LHCN-M2 (cell line): Measurements from ENCODE around the gene PYGB. TPM values are rescaled to one million over a fixed set of nuclear protein-coding genes. Genes with fewer than 3 reads are reported as not detected.
A peak's percentile ranks its signal among the peaks of the same experiment; 100 is the strongest.

Experiments
- DNase-seq: peaks from one replicate; pipeline ENCODE4 v3.0.0-alpha.2; 2012; ENCODE audit warnings: low read depth
- total RNA-seq: library from RNA; depleted of rRNA; stranded (reverse); fragments of >200 nt; gene quantifications from 2 replicates; pipeline ENCODE4 v1.2.3, GENCODE V29; 2014

PYGB gene
- total RNA-seq, 1 experiment from 2014 or later, result 149 TPM

- DNase-seq, result no peak
These were observed 23.0 kb downstream of the PYGB start for GRCh38 chr20:25270829-25271251.

- DNase-seq, result no peak
These were observed 23.8 kb downstream of the PYGB start for GRCh38 chr20:25271486-25272222.

GRCh38 chr20:25272223-25273000, 24.5 kb downstream of the PYGB start:
- DNase-seq, result no peak

GRCh38 chr20:25273046-25273445, 25.2 kb downstream of the PYGB start:
- no peak for DNase-seq

GRCh38 chr20:25273541-25274358, 25.9 kb downstream of the PYGB start:
- no peak for DNase-seq

- no peak for DNase-seq
These were observed 26.6 kb downstream of the PYGB start for GRCh38 chr20:25274481-25274880.

- no peak for DNase-seq
These were observed 27.3 kb downstream of the PYGB start for GRCh38 chr20:25274891-25275812.

- DNase-seq, result no peak
These were observed 28.1 kb downstream of the PYGB start for GRCh38 chr20:25275813-25276532.

GRCh38 chr20:25276533-25277050, 28.7 kb downstream of the PYGB start:
- no peak for DNase-seq

- no peak for DNase-seq
These were observed 29.3 kb downstream of the PYGB start for GRCh38 chr20:25277051-25277801.

- no peak for DNase-seq
These were observed 30.1 kb downstream of the PYGB start for GRCh38 chr20:25277941-25278521.

GRCh38 chr20:25278636-25279361, 30.9 kb downstream of the PYGB start:
- no peak for DNase-seq

- peak; percentile 40 for DNase-seq
These were observed 31.5 kb downstream of the PYGB start for GRCh38 chr20:25279403-25279802.

- no peak for DNase-seq
These were observed 32.2 kb downstream of the PYGB start for GRCh38 chr20:25280051-25280573.

- no peak for DNase-seq
These were observed 33.0 kb downstream of the PYGB start for GRCh38 chr20:25280574-25281535.

GRCh38 chr20:25281541-25281991, 33.7 kb downstream of the PYGB start:
- DNase-seq, result peak; percentile 75
